ENCODE results near the gene ADTRP.

DNA sequence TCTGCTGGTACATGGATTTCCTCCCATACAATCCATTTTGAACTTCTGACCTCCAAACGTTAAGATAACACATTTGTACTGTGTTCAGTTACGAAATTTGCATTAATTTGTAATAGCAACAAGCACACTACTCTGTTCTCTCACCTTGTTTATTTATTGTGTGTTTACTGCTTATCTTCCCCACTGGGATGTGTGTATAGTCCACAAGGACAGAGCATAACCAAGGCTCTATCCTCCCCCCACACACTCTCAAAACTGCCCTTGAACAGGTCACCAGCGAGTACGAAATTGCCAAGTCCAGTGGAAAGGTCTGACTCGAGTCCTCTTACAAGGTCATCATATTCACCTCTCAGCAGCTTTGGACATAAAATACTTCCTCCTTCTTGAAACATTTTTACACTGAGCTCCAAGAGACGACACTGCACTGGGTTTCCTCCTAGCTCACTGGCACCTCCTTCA lies 18.6 kb downstream of the ADTRP start:
- TF ChIP-seq ARNTL (CRISPR knock-in tag; IDR thresholded peaks at IDR 0.05; ENCODE audit: borderline replicate concordance, low read depth): no peak
- TF ChIP-seq PATZ1 (CRISPR knock-in tag; IDR thresholded peaks at IDR 0.05; ENCODE audit: borderline replicate concordance): no peak
- no peak for TF ChIP-seq ZFP3 (CRISPR knock-in tag; IDR thresholded peaks at IDR 0.05)
- TF ChIP-seq CREB5 (CRISPR knock-in tag; IDR thresholded peaks at IDR 0.05; ENCODE audit: low read depth): no peak
- no peak for TF ChIP-seq ZNF8 (CRISPR knock-in tag; IDR thresholded peaks at IDR 0.05)
- TF ChIP-seq RARB (CRISPR knock-in tag; IDR thresholded peaks at IDR 0.05): no peak
- no peak for TF ChIP-seq ZNF70 (CRISPR knock-in tag; IDR thresholded peaks at IDR 0.05)
- TF ChIP-seq BACH2 (CRISPR knock-in tag; IDR thresholded peaks at IDR 0.05; ENCODE audit: borderline replicate concordance): no peak
- TF ChIP-seq POU6F1 (CRISPR knock-in tag; IDR thresholded peaks at IDR 0.05; ENCODE audit: borderline replicate concordance, low read depth): no peak
- TF ChIP-seq ESRRG (CRISPR knock-in tag; IDR thresholded peaks at IDR 0.05): no peak

Data from SK-N-SH treated with all-trans-retinoic acid at 6 μM for 48 hours (cell line).